ENCODE measurements around the gene STRIP1. TPM values are rescaled to one million over a fixed set of nuclear protein-coding genes. Genes with fewer than 3 reads are reported as not detected.

STRIP1 gene
- total RNA-seq, 4 donors from 2014 or later, result 17.1 to 102 (median 42.0) TPM

DNA sequence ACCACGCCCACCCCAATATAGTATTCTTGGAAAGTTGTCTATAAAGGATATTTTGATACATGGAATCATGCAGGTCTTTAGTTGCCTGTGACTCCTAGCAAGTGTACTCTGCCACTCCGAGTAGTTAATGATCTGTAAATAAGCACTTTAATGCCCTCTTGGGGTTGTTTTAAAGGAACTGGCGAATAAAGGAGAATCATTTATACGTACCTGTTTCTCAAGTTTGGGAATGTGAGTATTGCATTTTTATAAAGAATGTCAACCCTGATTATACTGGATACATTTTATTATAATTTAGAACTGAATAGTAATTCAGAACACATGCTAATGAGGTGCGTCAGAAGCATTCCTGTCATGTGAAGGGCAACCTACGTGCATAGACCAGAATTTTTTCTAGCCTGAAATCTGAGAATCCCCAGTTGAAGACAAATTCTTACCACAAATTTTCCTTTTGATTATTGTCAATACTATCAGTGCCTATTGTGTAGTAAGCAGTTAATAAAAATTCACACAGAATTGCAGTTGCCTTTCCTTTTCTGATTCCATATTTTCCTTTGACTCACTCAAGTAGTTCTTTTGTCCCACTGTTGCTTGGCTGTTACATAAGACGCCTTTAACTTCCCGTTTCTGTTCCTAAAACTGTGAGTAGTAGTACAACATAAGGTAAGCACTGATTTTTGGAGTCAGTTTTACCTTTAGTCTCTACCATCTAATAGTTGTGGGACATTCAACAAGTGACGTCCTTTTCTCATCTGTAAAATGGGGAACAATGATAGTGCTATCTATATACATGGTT lies 44.7 kb upstream of the STRIP1 start:
- DNase-seq, result no peak
- TF ChIP-seq POLR2A (IDR thresholded peaks at IDR 0.05) (no peak), CTCF (IDR thresholded peaks at IDR 0.05) (no peak)
- H3K4me1 ChIP-seq, result no peaks in the 10 kb centered on the region
- no peaks in the 10 kb centered on the region for H3K36me3 ChIP-seq
- H3K9me3 ChIP-seq, result no peaks in the 10 kb centered on the region
- no peaks in the 10 kb centered on the region for H3K27me3 ChIP-seq
- H3K27ac ChIP-seq, result no peak overlapping the region
- no peak overlapping the region for H3K4me3 ChIP-seq
- intact Hi-C loops (cut with DNase I; ENCODE audit: low total_unique reads), result loop anchor here (10.0 kb wide), 1 partner anchor 335 kb away; the partner anchor contains the start of gene GSTM4

DNA sequence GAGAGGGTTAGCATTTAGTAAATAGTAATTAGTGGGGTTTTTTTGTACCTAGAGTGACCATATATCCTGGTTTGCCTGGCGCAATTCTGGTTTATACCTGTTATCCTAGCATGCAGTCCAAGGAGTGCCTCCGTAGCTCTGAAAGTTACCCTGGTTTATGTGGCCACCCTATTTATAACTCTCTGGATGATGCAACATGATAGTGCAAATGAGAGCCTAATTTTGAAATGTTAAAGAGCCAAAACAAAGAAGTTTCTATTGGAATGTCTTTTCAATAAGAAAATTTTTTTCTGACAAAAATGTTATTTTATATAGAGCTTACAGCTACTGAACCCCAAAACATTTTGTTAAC lies 44.1 kb upstream of the STRIP1 start:
- DNase-seq, result no peak
- Histone ChIP-seq H3K9me3 (no peaks in the 10 kb centered on the region), H3K27me3 (no peaks in the 10 kb centered on the region), H3K36me3 (no peaks in the 10 kb centered on the region), H3K4me1 (peaks cover 0 to 2% of the 10 kb centered on the region in 2 donors), H3K4me3 (no peak overlapping the region), H3K27ac (no peak overlapping the region)
- intact Hi-C loops (cut with DNase I; ENCODE audit: low total_unique reads), result no loop called here
- TF ChIP-seq CTCF (IDR thresholded peaks at IDR 0.05), result no peak
- TF ChIP-seq POLR2A (IDR thresholded peaks at IDR 0.05), result no peak

DNA sequence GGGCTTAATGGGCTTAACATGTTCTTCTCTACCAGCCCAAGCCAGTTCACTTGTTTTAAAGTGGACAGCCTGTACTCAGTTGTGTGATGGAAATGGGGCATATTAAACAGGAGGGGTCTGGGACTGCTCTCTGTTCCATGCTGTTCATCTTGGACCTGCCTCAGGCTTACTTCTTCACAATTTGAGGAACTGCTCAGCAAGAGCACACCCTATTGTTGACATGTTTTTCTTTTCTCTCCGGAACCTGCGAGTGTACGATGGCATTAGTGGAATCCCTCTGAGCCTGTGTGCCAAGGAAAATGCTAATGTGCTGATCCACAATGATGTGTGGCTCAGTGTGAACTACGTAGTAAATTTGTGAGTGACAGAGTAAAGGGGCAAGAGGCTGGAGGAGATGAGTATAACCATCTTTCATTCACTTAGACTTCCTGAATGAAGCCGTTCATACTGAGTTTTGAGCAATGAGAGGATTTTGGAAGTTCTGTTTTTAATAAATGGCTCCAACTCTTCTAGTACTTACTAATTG lies 43.0 kb upstream of the STRIP1 start:
- H3K27ac ChIP-seq, result no peak overlapping the region
- H3K4me1 ChIP-seq, result peaks cover 0 to 5% of the 10 kb centered on the region in 2 donors

GRCh38 chr1:109993885-109994284 lies 40.5 kb upstream of the STRIP1 start:
- H3K27ac ChIP-seq, result peak overlapping the region; percentile 35 to 53

More for the DNA sequence above, 43.0 kb upstream of the STRIP1 start:
- TF ChIP-seq CTCF (IDR thresholded peaks at IDR 0.05), result no peak
- TF ChIP-seq POLR2A (IDR thresholded peaks at IDR 0.05), result no peak
- no peak for DNase-seq
- no peaks in the 10 kb centered on the region for H3K9me3 ChIP-seq
- intact Hi-C loops (cut with DNase I; ENCODE audit: low total_unique reads), result no loop called here
- H3K36me3 ChIP-seq, result no peaks in the 10 kb centered on the region
- H3K27me3 ChIP-seq, result no peaks in the 10 kb centered on the region
- no peak overlapping the region for H3K4me3 ChIP-seq

More at GRCh38 chr1:109993885-109994284, 40.5 kb upstream of the STRIP1 start:
- Histone ChIP-seq H3K4me3 (no peak overlapping the region), H3K27me3 (no peaks in the 10 kb centered on the region), H3K9me3 (no peaks in the 10 kb centered on the region), H3K36me3 (no peaks in the 10 kb centered on the region), H3K4me1 (peaks cover 0 to 5% of the 10 kb centered on the region in 2 donors)
- TF ChIP-seq CTCF (IDR thresholded peaks at IDR 0.05) (no peak), POLR2A (IDR thresholded peaks at IDR 0.05) (no peak)
- no peak for DNase-seq
- intact Hi-C loops (cut with DNase I; ENCODE audit: low total_unique reads), result no loop called here

Measured in uterus (tissue), 4 donors.